CD4-positive, alpha-beta T cell treated with Interleukin-2 at 100 ng/mL for 4 hours (primary cell): Measurements from ENCODE around the gene TCF4.

Source experiments
- DNase-seq: peaks from one replicate; pipeline ENCODE4 v3.0.0-alpha.2; 2020; ENCODE audit warnings: low spot score

Gene TCF4

GRCh38 chr18:55321265-55322177 lies 266.5 kb downstream of the TCF4 start:
- peak; percentile 14 for DNase-seq

GRCh38 chr18:55320424-55321264 lies 267.3 kb downstream of the TCF4 start:
- DNase-seq, result no peak

- DNase-seq, result no peak
These were observed 268.4 kb downstream of the TCF4 start for GRCh38 chr18:55319459-55320193.

DNA sequence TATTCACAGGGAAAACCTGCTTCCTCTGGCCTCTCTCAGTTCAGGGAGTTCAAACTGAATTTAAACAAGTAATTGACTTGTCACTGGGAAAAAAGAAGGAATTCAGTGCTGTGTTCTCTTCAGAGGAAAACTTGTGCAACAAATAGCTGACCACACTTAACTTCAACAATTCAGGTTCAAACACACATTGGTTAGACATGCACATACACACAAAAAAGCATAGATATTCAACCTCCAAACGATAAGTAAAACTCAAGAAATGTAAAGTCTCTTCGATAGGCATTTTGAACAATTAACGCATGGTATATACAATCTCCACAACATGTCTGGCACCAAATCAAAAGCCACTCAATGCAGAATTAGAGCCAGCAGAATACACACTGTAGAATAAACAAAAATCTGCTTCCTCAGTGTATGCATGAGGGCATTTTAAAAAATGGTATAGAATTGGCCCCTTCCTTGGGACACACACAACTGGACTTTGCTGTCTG lies 269.0 kb downstream of the TCF4 start:
- no peak for DNase-seq

GRCh38 chr18:55317864-55318263 lies 270.1 kb downstream of the TCF4 start:
- DNase-seq, result no peak

DNA sequence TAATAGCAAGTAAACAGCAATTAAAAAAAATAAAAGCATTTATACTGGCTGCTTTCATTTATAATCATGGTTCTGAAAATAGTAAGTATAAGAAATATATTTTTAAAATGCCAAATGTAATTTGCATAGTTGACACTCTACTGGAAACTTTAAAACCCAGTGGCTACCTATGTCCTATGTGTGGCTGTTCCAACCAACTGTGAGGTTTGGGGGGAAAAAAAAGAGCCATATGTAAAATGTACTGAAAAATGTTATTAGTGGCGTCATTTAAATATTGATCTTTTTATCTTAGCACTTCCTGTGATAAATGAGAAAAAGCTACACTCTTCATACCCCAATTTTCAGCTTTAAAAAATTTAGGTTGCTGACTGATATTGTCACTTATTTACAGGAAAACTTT lies 270.7 kb downstream of the TCF4 start:
- DNase-seq, result no peak

GRCh38 chr18:55316486-55317184 lies 271.4 kb downstream of the TCF4 start:
- DNase-seq, result no peak

GRCh38 chr18:55314615-55315237 lies 273.3 kb downstream of the TCF4 start:
- no peak for DNase-seq

DNA sequence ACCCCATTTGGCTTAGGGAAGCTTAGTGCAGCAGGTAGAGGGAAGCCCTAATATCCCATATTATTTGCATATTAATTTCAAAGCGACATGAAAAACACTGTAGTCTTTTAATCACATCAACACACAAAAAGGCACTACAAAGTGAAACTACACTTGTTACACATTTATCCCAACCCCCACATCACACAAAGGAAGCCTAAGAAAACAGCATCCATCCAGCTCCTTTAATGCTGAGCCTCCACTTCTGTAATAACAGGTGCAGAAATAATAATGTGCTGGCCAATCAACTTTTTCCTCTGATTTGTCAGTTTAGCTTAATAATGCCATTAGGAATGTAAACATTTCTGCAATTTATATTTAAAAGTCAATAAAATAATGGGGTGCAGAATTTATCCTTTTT lies 274.0 kb downstream of the TCF4 start:
- no peak for DNase-seq

GRCh38 chr18:55310863-55311262 lies 277.1 kb downstream of the TCF4 start:
- DNase-seq, result no peak

- no peak for DNase-seq
These were observed 277.8 kb downstream of the TCF4 start for GRCh38 chr18:55310044-55310676.

DNA sequence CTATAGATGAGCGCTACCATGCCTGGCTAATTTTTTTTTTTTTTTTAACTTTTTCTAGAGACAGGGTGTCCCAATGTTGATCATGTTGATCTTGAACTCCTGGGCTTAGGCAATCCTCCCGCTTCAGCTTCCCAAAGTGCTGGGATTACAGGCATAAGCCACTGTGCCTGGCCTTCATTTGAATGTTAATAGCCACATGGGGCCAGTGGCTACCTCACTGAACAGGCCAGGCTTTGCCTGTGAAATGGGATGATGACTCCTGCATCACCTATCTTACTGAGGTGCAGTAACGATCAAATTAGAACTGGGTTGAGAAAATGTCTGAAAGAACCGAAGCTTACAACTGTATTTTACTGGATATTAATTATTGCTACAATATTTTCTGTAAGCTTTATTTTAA lies 278.7 kb downstream of the TCF4 start:
- no peak for DNase-seq

DNA sequence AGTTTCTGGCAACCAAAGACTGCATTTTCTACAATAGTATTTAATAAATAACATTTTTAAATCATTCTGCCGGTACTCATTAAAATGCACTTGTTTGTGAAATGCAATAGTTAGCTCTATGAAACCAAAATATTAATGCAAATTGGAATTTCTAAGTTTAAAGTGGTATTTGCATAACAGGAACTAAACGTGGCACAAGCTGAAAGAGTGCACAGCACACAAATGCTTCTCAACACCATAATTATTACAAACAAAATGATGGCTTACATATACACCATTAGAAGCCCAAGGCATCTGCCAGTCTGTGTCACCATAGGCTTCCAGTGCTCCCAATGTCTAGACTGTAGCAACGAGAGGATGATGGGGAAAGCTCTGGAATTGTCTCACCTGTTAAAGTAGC lies 280.5 kb downstream of the TCF4 start:
- no peak for DNase-seq

DNA sequence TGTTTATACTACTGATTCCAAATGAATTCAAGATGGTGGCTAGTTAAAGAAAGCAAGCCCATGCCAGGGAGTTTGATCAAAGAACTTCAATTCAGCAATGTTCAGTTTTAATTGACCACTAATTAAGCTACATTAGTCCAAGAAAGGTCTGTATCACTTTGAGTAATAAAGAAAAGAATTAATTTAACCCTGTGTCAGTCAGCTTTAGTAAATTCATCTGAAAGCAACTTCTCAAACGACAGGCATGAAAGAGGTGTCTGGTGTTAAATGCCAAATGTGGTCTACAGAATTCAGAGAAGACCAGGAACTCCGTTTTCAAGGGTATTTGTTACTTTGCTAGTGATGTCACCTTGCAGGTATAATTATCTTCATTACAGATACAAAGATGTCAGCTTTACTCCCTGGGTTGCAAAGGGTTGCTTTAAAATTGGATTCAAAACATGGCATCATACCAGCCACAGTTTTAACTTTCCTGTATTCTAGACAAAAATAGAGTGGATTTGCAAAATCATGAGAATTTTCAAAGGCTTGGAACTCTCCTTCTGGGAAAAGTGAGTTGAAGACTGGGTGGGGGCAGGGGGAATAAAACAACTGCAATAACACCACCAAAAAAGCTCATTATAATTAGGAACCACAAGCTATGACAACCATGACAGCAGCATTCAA lies 281.5 kb downstream of the TCF4 start:
- DNase-seq, result no peak

GRCh38 chr18:55302167-55302833 lies 285.7 kb downstream of the TCF4 start:
- DNase-seq, result no peak

DNA sequence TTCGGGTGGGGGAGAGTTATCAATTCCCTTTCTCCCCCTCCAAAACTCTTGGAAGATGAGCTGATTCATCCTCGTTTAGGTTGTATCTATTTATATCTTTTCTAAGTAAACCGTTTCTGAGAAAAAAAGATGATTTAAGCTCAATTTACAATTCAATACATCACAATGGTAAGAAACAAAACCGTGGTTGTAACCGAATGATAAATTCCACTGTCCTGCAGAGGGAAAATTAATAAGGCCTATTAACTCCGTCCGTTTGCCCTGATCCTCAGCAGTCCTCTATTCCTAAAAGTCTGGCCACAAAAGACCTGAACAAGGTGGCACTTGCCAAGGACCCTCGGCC lies 286.2 kb downstream of the TCF4 start:
- no peak for DNase-seq

DNA sequence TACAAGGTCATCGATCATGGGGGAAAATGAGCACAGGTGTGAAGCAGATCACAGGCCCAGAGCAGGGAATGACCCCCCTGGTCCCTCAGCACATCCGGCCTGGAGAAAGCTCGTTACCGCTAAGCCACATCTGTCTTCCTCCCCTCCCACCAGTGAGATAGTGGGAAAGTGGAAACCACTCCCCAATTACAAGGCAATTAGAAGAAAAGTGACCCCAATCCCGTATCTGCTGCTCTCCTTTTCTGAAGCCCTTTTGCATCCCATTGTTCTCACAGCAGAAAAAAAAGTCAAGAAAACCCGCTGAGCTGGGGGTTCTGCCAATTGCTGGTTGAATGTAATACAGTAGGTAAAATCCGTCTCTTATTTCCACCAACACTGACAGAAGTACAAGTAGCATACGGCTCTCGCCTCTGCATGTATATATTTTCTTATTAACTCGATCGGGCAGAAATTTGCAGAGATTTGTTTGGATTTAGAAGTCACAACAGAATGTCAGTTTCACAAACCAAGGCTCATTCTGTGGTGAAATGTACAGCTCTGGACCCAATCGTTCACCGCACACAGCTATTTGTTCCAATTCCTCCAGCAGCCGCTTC lies 287.0 kb downstream of the TCF4 start:
- DNase-seq, result no peak

DNA sequence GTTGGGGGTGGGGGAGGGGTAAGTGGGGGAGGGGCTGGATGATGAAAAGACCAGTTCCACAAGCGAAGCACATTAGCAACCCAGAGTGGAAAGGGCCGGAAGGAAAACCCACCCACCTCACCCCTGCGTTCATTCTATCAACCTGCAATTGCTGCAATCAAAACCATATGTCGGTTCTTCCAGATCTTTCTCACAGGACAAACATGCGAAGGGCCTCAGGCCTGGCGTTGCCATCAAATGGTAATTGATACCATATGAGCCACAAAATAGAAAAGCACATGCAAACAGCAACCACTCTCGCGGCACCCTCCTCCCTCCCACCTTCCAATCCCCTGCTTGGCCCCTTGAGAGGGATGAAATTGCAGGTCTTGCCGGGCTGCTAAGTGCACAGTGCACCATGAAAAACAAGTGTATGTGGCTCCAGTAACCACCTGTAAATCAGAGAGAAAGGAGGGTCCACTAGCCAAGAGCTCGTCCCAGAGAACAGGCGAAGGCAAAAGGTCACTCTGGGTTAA lies 287.5 kb downstream of the TCF4 start:
- DNase-seq, result no peak

DNA sequence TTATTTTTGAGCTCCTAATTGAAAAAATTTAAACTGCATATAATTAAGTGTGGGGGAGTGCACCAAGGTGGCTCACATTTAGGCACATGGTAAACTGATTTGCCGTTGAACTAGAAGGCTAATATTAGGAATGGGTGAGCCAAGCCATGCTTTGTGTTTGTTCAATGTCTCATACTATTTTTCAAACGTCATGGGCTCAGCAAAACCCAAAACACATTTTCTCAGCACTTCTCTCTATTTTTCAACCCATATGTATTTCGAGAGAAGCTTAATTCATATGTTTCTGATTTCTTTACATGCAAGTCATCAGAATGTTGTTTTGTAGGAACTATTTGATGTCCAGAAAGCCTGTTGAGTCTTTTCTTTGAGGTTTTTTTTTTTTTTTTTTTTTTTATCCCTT lies 291.2 kb downstream of the TCF4 start:
- DNase-seq, result no peak
